Measurements from ENCODE around the gene PROB1. TPM values are rescaled to one million over a fixed set of nuclear protein-coding genes. Genes with fewer than 3 reads are reported as not detected.

PROB1 gene
- total and polyA plus RNA-seq, 2 of the 8 experiments (the other 6 are each of a cell fraction or from before 2014, with no cell fraction given): 0.89 to 3.1 TPM

DNA sequence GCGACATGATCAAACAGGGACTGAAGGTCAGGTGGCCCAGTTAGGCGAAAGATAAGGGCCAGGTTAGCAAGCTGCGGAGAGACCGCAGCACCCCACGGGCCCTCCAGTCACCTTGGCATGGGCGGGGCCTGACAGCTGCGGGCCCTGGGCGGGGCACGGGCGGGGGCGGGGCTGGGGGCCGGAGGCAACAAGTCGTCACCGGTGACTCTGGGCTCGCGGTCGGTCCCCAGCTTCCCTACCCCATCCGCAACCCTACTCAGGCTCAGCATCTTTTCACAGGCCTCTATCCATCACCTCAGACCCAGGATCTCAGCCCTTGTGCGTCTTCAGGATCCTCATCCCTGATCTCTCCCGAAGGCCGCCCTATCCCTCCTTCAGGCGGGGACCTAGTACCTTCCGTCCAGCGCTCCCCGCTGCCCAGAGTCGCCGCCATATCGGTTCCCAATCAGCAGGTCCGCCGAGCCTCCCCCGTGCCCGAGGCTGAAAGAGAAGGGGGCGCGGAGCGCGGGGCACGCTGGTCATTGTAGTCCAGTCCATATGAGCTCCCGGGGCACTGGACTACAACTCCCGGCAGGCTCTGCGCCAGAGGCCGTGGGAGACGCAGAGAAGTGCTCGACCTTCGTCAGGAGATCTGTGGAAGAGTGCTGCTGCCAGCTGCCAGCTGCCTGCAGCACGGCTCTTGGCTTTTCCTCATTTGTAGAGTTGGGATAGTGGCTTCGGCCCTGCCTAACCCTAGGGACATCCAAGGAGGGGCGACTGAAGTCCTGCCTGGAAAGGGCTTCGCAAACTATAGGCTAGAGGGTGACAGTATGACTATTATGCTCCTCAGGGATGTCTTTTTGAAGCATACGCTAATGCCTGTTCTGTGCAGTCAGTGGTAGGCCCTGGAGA, 44.4 kb upstream of the PROB1 start, which contains the start of gene DNAJC18 (continued):
- no peak for TF ChIP-seq SAP30 (IDR thresholded peaks at IDR 0.05; ENCODE audit: insufficient read depth, insufficient replicate concordance, low read length)
- TF ChIP-seq RBBP5 (IDR thresholded peaks at IDR 0.05; ENCODE audit: borderline replicate concordance, low read depth, low read length): peak; percentile 52; the same call in 1 of the 2 replicates
- no peak for TF ChIP-seq RFX5 (IDR thresholded peaks at IDR 0.05; ENCODE audit: borderline replicate concordance, low read depth, low read length)
- TF ChIP-seq SIX5 (IDR thresholded peaks at IDR 0.05; ENCODE audit: low read depth, low read length): peak; percentile 81
- TF ChIP-seq HDAC2 (IDR thresholded peaks at IDR 0.05; ENCODE audit: borderline replicate concordance in 1 of 2, low read depth in 2 of 2, low read length in 2 of 2): 0 out of 4 replicates have a peak, but pooled peaks of 1 of the 2 experiments have one; percentile 54
- no peak; the same call in 1 of the 2 replicates for TF ChIP-seq JUND (IDR thresholded peaks at IDR 0.05; ENCODE audit: low read length)
- no peak for TF ChIP-seq BCL11A (IDR thresholded peaks at IDR 0.05; ENCODE audit: low read depth in 2 of 2, low read length in 2 of 2)
- TF ChIP-seq KDM4A (IDR thresholded peaks at IDR 0.05; ENCODE audit: low read depth, low read length, severe bottlenecking): peak; percentile 92
- peak; percentile 86 to 87 for TF ChIP-seq POLR2A (IDR thresholded peaks at IDR 0.05; ENCODE audit: control extremely low read depth in 1 of 2, low read depth in 2 of 2, low read length in 2 of 2)
- TF ChIP-seq, protein P1, sequence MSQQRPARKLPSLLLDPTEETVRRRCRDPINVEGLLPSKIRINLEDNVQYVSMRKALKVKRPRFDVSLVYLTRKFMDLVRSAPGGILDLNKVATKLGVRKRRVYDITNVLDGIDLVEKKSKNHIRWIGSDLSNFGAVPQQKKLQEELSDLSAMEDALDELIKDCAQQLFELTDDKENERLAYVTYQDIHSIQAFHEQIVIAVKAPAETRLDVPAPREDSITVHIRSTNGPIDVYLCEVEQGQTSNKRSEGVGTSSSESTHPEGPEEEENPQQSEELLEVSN (IDR thresholded peaks at IDR 0.05): no peak; the same call in 1 of the 2 replicates
- peak; percentile 50 for TF ChIP-seq CREB1 (IDR thresholded peaks at IDR 0.05)
- TF ChIP-seq JUN (IDR thresholded peaks at IDR 0.05; ENCODE audit: low read depth, low read length): no peak
- no peak for TF ChIP-seq SIRT6 (IDR thresholded peaks at IDR 0.05; ENCODE audit: low read length)
- no peak for TF ChIP-seq TEAD4 (IDR thresholded peaks at IDR 0.05; ENCODE audit: low read depth, low read length)
- TF ChIP-seq ZNF274 (IDR thresholded peaks at IDR 0.05; ENCODE audit: borderline replicate concordance, extremely low read depth, low read length): no peak
- no peak for TF ChIP-seq CBX8 (IDR thresholded peaks at IDR 0.05; ENCODE audit: borderline replicate concordance, low read depth, low read length)
- peak; percentile 83 for TF ChIP-seq TAF7 (optimal IDR thresholded peaks at IDR 0.05; ENCODE audit: borderline replicate concordance, low read depth, low read length)
- TF ChIP-seq SIN3A (conservative IDR thresholded peaks at IDR 0.05 in 1 of 2, IDR thresholded peaks at IDR 0.05 in 1 of 2; ENCODE audit: low read depth in 1 of 2, low read length in 2 of 2): peak; percentile 16 to 79; a peak in 2 of 4 replicates
- peak; percentile 99 for TF ChIP-seq PHF8 (conservative IDR thresholded peaks at IDR 0.05; ENCODE audit: low read depth, low read length)
- TF ChIP-seq ASH2L (IDR thresholded peaks at IDR 0.05; ENCODE audit: low read length): peak; percentile 64
